ACHN (cell line): Measurements from ENCODE around the gene HMOX1.
"Not testable (repeated sequence)": the region's sequence is repeated elsewhere in the genome, so short reads cannot be mapped to it uniquely, and the experiment has no call there.

ENCODE experiments used
- DNase-seq: peaks from one replicate; pipeline ENCODE4 v3.0.0-alpha.2; 2015
- in situ Hi-C: cut with HindIII; loops from 2 replicates; pipeline ENCODE4 v1.10.0; 2017; ENCODE audit warnings: low sequenced_read_pairs, low pct_ligation_motif_present, low pct_unique_long_range_greater_than_20kb

Gene HMOX1

DNA sequence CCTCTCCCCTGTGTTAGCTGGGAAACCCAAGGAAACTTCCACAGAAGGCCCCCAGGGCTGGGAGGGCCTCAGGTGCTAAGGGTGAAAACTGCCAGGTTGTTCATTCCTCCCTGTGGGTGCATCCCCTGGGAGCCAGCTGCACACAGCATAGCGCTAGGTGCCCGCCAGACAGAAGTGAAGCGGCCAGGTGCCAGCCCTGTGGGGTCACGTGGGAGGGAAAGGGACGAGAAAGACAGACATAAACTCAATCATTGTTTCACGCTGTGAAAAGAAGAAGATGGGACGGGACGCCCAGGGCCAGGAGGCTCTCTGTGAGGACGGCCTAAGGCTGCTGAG is 31.6 kb upstream of the HMOX1 start:
- DNase-seq, result no peak
- in situ Hi-C loops, result no loop called here

DNA sequence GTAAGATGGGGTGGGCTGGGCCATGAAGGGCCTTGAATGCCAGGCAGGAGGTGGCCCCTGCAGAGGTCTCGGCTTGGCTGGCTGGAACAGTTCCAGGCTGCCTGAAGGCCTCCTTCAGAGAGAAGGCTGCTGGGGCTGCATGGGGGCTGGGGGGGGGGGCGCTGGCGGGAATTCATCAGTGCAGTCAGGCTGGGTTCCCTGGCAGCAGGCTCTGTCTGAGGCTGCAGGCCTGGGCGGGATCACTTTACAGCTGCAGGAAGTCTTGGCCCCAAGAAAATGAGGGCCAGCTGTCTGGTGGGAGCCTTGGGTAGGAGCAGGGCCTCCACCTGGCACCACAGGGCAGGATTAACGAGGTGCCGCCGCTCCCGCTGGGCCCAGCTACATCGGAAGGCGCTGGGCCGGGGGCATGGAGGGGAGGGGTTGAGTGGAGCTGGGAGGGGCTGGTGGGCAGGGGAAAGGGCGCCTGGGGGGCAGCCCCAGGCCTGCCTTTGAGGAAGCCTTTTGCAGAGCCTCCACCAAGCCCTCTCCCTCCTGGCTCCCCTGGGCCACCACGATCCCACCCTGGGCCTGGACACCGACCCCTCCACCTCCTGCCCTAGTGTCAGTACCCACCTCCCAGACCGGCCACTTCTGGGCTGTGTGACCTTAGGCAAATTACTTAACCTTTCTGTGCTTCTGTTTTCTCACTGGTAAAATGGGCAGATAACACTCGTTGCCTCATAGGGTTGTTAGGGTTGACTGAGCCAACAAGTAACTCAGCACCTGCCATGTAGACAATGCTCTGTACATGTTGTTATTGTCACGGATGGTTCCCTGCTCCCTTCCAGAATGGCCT is 31.0 kb upstream of the HMOX1 start:
- DNase-seq, result no peak
- in situ Hi-C loops, result no loop called here

DNA sequence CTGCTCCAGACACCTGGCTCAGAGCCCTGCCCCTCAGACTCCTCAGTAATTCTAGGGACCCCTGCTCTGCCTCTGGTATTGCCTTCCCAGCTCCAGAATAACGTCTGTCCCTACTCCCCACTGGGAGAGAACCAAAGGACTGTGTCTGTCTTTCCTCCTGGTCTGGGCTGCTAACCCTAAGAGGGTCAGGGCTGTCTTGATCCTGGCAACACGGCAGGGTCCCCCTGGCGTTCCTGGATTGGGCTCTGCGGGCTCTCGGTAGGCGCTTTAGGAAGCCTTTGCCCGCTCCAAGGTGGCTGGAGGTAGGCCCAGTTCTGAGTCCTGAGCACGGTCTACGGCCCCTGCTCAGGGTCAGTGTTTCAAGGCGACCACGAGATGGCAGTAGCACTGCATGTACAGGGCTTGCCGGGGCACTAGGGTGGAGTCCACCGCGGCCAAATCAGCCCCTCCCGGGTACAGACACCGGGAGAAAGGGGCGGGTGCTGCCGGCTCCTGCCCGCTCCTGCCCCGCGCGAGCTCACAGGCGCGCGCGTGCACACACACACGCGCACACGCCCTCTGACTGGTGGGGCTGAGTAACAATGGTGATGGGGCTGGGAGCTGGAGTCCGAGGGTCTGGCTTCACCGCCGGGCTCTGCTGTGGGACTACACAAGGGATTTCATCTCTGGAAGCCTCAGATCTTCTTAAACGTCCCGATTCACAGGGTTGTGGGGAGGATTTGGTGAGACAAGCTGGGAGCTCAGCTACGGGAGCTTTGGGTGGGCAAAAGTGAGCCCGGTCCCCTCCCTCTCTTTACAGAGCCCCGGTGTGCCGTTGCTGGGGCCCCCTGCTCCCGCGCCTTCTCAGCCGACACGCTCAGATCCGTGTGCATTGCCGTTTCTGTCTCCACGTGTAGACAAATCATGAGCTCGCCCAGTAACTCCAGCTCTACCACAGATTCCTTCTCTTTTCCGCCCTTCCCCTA is 30.1 kb upstream of the HMOX1 start:
- in situ Hi-C loops, result no loop called here
- peak; percentile 86 for DNase-seq

DNA sequence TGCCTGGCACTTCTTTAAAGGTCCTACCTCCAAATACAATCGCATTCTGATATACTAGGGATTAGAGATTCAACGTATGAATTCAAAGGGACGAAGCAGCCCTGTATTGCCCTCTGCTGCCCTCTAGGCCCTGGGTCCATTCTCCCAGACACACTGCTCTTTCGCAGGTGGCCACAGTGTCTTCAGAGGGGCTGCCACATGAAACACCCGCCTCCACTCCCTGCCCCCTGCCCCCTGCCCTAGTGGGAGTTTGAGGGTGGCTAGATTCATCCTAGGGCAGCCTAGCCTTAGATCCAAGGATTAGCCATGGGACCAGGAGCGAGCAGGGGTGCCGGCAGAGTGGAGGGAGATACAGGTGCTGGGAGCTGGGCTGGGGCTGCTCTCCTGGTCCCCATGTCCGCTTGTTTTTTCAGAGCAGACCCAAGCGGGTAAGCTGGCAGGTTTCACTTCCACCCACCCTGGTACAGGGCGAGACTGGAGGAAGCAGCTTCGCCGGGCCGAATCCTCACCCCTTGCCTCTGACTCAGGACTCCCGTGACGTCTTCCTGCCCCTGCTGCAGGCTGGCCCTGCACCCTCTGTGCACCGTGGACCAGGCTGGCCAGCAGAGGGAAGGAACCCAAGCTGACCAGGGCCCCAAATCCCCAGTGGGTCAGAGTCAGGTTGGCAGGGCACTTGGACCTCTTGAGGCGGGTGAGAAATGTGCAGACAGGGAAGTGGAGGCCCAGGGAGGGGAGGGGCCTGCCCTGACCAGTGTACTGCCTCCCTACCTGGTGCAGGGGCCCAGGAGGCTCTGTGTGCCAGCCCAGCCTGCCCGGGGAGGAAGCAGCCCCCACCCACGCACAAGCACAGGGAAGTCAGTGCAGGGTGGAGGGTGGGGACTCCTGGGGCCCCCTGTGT is 28.4 kb upstream of the HMOX1 start:
- in situ Hi-C loops, result no loop called here
- DNase-seq, result peak; percentile 66

DNA sequence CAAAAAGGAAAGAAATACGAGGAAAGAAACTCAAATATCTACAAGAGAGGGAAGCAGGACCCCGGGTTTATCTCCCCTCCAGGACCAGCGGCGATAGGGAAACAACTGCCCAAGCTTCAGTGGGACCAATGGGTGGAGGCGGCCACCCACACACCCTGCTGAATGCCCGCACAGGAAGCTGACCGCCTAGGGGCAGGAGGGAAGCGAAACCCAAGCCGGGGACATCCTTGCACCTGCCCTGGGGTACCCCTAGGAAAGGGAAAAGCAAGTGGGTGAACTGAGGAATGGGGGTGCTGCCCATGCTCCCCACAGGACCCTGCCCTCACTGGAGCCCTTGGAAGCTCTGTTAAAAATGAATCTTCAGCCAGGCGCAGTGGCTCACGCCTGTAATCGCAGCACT is 27.6 kb upstream of the HMOX1 start:
- in situ Hi-C loops, result no loop called here
- DNase-seq, result no peak

DNA sequence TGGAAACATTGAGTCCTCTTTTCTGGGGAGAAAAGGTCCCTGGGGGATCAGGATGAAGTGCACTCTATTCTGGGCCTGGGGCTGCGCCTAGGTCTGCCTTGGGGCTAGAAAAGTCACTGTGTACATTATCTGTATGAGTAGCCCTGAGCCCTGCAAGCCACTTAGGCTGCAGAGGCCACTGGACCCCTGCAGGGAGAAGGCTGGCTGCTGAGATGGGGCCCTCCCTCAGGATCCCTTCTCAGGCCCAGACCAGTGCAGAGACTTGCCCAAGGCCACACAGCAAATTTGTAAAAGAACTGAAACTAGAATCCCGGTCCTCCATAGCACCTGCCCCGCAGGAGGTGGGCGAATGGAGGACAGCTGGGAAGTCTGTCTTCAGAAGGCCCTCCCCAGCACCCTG is 26.8 kb upstream of the HMOX1 start:
- in situ Hi-C loops, result no loop called here
- DNase-seq, result no peak

DNA sequence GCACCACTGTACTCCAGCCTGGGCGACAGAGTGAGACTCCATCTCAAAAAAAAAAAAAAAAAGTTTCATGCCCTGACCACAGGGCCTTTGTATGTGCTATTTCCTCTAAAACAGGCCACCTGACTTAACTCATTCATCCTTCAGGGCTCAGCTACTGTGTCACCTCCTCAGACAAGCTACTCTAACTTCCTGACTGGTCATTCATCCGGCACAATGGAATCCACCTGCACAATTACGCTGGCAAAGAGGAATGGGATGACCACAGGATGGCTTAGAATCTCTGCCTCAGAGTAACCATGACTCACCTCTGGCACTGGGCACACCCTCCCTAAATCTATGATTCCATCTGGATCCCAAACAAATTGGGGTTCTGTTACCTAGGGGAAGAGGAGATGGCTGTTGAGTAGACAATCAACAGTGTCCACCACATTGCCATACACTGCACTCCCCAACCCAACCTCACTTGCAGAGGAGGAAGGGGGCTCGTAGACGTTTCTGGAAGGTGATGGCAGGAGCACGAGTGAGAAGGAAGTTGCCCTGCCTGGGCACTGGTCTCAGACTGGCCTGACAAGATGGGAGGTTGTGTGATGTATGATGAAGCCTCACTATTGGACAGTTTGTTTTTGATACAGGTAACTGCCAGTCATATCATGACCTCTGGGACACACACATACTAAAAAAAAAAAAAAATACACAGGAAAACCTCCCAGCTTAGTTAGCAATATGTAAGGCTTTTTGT is 22.8 kb upstream of the HMOX1 start:
- in situ Hi-C loops, result no loop called here
- peak; percentile 58 for DNase-seq

DNA sequence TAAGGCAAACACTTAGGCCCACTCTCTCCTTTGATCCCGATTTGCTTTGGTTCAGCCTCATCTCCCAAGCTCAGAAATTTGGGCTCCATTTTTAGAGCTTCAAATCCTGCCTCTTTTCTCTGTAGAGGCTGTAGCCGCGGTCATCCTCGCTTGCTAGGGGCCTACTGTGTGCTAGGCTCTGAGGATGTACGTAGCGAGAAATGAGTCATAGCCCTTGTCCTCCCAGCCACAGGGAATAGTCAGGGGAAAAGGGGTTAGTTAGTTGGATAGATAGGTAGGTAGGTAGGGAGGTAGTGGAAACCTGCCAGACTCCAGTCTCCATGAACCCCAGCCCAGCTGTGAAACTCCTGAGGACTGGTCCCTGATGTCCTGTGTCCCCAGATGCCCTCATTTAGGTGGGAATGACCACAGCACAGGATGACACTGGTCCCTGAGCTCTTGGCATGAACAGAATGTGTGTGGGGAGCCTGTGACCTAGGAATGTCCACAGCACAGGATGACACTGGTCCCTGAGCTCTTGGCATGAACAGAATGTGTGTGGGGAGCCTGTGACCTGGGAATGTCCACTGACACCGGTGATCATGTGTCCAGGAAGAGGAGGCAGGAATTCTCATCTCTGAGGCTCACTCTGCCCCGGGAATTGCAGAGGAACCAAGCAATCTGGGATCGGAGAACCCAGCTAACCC is 21.4 kb upstream of the HMOX1 start:
- no peak for DNase-seq
- in situ Hi-C loops, result no loop called here

DNA sequence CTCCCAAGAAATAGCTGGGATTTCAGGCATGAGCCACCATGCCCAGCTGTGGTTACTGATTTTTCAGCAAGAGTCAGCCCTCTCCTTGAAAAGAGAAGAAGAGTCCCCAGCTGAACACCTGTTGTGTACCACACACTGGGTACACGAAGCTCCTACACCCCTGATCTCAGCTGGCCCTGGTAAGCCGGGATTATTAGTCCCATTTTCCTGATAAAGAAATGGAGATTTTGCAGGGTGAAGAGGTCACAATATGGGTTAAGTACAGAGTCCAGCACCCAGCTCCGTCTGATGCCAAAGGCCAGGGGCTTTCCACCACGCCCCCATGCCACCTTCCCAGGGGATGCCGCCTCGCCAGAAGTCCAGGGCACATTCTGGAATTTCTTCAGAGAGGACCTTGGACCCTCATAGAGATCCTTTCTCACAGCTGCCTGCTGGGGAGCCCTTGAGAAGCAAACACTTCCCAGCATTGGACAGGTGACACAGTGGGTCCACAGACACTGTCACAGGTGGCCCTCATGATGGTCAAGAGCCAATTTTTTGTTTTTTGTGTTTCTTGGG is 19.8 kb upstream of the HMOX1 start:
- in situ Hi-C loops, result no loop called here
- no peak for DNase-seq

DNA sequence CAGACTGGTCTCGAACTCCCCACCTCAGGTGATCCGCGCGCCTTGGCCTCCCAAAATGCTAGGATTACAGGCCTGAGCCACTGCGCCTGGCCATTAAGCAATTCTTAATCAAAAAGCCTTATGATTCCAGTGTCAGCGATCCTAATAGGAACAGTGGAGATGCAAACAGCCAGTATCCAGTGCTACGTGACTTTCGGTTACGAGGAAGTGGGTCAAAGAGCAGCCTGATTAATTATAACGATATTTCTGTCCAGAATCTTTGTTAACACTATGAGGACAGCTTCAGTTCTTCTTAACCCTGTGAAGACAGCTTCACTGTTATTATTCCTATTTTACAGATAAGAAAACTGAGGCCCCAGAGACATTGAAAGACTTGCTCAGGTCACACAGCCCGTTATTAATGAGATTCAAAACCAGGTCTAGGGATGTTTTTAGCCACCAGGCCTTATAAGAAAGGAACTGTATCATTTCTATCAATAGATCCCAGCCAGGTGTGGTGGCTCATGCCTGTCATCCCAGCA is 17.3 kb upstream of the HMOX1 start:
- DNase-seq, result no peak
- in situ Hi-C loops, result no loop called here

DNA sequence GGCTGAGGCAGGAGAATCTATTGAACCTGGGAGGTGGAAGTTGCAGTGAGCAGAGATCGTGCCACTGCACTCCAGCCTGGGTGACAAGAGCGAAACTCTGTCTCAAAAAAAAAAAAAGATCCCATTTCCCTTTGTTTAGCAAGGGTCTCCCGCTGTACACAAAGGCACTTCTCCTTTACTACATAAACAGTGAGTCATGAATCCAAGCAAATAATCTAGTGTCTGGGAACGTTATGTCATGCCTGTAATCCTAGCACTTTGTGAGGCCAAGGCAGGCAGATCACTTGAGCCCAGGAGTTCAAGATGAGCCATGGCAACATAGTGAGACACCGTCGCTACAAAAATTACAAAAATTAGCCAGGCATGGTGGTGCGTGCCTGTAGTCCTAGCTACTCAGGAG is 16.7 kb upstream of the HMOX1 start:
- in situ Hi-C loops, DNase-seq: not testable (repeated sequence)

DNA sequence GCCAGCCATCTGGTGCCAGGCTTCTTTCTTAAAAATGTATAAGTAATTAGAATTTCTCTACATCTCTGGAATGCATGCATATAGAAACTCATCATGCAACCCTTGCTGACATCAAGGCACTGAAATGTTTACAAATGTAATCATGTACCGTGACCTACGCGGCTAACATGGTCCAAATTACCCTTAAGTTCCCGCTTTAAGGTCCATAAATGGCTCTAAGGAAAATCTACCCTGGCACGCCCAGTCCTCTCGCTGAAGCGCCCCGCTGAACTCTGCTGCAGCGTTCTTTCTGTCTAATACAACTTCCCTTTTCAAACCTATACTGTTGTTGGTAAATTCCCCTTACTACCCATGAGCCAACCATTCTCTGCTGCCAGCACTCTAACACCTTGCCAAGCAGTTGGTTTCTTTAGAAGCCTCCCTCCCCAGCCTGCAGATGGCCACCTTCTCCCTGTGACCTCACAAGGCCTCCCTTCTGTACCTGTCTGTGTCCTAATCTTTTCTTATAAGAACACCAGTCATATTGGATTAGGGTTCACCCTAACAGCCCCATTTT is 13.5 kb upstream of the HMOX1 start:
- no peak for DNase-seq
- in situ Hi-C loops, result no loop called here

DNA sequence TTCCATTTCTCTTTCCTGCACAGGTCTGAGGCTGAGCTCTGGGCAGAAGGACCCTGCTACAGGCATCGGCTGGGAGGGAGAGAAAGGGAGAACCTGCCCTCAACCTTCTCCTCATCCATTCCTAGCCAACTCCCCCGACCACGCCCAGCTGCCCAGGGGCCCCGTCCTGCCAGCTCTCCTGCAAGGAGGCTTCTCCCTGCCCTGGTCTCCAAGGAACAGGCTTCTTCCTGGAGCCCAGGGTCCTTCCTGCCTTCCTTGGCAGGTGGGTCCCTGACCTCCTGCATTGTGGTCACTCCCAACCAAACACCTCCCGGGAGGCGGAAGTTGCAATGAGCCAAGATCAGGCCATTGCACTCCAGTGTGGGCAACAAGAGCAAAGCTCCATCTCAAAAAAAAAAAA is 12.5 kb upstream of the HMOX1 start:
- in situ Hi-C loops, result no loop called here
- DNase-seq, result no peak

DNA sequence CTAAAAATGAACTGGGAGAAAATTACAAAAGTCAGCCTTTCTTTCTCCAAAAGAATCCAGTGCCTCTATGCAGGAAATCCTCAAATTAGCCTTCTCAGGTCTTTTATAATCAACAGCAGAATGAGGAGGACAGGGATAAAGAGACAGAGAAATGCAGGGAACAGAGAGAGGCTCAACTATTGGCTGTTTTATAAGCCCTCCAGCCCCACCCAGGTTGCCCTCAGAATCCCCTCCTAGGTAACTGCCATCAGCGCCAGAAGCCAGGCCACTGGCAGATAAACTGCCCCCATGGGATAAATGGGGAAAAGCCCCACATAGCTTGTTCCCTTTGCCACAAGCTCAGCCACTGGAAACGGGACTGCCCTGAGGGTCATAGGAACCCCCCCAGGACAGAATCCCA is 10.9 kb upstream of the HMOX1 start:
- no peak for DNase-seq
- in situ Hi-C loops, result no loop called here

DNA sequence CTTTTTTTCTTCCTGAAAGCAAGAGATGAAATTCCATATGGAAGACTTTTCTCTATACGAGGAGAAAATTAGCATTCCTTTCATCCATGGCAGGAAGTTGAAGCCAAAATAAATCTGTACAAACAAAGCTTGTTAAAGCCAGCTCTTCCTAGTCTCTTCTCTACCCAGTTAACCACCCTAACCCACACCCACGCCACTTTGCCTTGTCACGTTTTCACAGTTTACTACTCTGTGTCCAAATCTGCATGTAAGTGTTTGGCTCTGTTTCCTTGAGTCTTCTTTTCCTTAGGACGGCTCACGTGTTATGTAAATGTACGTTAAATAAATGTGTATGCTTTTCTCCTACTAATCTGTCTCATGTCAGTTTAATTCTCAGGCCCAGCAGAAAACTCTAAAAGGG is 7.1 kb upstream of the HMOX1 start:
- in situ Hi-C loops, result no loop called here
- DNase-seq, result no peak

DNA sequence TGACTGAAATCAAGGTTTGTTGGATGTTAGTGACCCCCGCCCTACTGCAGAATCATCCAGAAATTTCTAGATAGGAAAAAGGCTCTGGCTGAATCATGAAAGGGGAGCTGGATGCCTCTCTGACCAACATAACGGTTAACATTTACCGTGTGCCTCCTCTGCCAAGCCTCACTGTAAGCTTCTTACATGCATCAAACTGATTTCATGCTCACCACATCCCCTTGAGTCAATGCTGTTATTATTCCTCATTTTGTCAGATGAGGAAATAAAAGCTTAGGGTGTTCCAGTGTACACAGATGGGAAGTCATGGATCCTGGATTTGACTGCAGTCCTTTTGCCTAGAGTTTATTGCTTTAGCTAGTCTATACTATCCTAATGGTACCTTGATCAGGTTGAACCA is 5.9 kb upstream of the HMOX1 start:
- in situ Hi-C loops, result no loop called here
- no peak for DNase-seq

DNA sequence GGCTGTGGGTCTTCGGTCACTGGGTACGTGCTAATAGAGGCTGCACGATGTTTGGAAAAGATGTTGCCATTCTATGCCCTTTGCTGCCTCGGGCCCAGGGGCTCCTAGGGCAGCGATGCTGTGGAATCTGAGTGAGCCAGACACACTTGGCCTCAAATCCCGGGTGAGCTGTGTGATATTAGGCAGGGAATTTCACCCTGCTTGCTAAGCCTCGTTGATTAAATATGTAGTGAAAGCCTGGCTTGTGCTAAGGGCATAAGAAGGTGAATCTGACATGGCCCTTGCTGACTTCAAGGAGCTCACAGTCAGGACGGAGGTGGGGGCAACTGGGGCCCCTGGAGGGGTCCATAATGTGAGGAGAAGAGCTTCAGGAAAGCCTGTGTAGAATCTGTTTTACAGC is 5.4 kb upstream of the HMOX1 start:
- in situ Hi-C loops, result no loop called here
- no peak for DNase-seq
